Measurements from ENCODE around the gene TMEM255A.

GRCh38 chrX:120264341-120264740 lies 46.9 kb downstream of the TMEM255A start:
- no peak for TF ChIP-seq CTCF (IDR thresholded peaks at IDR 0.05; ENCODE audit: insufficient read depth, low read length, poor library complexity, severe bottlenecking)
- TF ChIP-seq EZH2phosphoT487 (conservative IDR thresholded peaks at IDR 0.05; ENCODE audit: low read length): no peak

All from SU-DHL-6 (cell line).